ENCODE results near the gene EIF4E2.
A peak's percentile ranks its signal among the peaks of the same experiment; 100 is the strongest.
"Not testable (repeated sequence)": the region's sequence is repeated elsewhere in the genome, so short reads cannot be mapped to it uniquely, and the experiment has no call there.

EIF4E2 gene

GRCh38 chr2:232570481-232570880 lies 20.0 kb downstream of the EIF4E2 start:
- DNase-seq: not testable (repeated sequence)

- DNase-seq: no peak
Observed at GRCh38 chr2:232571026-232571474, 20.6 kb downstream of the EIF4E2 start.

DNA sequence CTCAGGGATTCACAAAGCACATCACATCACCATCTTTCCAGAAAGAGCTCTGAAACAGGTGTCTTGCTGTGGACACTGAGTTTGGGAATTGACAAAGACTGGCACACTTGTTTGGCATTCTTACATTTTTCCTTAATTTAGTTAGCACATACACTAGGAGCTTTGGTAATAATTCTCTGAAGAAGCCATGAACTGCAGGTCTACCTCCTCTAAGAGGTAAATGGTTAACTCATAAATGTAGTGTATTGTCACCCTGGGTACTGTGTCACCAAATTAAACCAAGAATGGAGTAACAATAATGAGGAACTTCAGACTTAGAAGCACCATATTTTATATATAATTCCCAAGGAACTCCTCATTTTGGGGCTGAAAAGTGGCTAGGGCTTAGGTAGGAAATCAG lies 22.6 kb downstream of the EIF4E2 start:
- DNase-seq: no peak

- DNase-seq: no peak
Observed at GRCh38 chr2:232573771-232574435, 23.4 kb downstream of the EIF4E2 start.

DNA sequence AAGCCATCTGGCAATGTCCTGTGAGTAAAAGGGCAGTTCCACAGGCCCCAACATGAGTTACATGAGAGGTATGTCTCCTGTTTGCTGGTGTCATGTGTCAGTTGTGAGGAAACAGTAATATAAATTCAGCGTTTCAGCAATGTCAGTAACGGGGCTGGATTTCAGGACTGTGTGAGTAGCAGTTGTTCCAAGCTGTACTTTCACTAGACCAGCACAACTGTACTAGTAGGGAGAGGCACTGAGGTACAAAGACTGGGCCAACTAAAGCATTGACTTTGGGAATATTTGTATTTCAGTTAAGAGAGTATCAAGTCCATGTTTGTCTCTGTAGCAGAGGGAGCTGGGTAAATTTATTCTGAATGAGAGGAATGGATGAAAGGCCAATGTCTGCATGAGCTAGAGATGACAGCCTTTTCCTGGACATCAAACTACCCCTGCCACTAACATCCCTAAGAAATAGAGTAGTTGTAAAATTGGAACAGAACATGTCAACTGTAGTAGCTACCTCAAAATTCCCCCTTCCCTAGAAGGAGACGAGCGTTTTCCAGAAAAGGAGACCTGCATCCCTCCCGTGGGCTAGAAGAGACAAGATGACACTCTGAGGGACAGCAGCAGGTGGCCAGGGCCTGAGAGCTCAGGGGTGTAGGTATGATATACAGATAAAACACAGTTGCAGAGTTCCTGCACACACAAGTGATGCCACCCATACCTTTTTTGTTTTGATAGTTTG lies 24.4 kb downstream of the EIF4E2 start:
- DNase-seq: no peak

DNA sequence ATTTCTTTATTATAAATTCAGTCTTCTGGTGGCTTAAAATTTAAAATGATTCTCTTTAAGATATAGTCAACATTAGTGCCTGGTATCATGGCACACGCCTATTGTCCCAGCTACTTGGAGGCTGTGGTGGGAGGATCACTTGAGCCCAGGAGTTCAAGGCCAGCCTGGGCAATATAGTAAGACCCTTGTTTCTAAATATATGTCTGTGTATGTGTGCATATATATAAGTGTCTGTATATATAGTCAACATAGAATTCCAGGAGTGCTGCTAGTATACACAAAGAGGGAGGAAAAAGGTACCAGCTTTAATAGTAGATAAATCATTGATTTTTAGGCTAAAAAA lies 24.9 kb downstream of the EIF4E2 start:
- DNase-seq: no peak

DNA sequence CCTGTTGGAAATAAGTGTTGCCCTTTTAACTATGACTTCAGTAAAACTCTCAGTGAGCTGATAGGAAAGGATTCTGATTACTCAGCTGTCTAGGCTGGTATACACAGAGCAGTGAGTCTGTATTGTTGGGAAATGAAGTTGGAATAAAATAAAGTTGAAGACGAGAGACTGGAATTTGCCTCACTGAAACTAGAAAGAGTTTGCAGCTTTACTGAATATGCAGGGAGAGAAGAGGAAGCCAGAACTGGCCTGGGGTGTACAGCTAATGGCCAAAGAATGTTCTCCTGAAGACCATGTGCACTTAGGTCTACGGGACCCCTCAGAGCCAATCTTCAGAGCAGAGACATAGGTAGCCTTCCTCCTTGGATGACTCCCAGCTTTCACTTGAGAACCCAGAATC lies 26.5 kb downstream of the EIF4E2 start:
- DNase-seq: no peak

DNA sequence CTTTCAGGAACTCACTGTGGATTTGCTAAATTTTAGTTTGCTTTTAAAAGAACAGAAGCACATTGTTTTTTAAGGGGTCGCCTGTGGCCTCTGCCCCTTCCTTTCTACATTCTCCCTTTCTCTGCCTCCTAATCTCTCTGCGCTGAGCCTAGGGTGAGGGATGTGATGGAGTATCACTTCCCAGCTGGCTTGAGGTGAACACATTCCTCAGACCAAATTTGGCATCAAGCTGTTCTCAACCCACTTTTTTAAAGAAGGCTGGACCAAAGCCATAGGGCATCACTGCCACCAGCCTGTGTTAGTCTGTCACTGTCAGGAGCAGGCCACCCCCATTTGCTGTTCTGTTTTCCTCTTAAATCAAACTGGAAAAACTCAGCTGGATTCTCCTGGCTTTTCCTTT lies 27.4 kb downstream of the EIF4E2 start:
- DNase-seq: no peak

DNA sequence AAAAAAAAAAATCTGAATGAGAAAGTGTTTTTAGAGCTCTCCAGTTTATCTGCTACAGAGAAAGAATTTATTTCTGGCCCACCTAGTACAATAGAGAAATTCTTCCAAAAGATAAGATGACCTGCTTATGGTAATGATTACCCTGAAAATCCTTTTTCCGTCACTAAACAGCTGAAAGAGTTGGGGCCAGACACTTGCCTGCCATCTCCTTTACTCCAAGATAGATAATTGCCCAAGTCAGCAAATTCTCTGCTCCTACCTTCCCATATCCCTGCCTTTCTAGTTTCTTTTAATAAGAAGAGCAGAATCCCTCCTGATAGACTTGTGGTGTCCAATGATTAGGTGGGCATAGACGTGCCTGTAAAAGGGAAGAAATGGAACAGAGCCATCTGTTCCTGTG lies 28.1 kb downstream of the EIF4E2 start:
- no peak for DNase-seq

- no peak for DNase-seq
Observed at GRCh38 chr2:232580648-232580981, 30.1 kb downstream of the EIF4E2 start.

DNA sequence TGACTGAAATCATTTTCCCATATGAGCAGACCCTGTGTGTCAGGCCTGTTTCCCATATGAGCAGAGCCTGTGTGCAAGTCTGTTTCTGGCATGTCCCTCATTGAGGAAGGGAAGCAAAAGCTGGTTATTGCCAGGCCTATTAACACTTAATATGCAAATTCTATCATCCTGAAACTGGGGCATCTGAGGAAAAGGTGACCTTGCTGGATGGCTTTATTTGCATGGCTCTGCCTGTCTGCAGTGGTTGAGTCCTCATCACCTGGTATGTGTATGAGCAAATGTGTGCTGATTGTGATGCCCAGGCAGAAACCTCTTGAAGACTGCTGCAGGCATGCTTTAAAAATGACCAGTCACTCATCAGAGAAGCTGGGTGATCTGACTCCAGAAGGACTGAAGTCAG lies 31.2 kb downstream of the EIF4E2 start:
- DNase-seq: no peak

DNA sequence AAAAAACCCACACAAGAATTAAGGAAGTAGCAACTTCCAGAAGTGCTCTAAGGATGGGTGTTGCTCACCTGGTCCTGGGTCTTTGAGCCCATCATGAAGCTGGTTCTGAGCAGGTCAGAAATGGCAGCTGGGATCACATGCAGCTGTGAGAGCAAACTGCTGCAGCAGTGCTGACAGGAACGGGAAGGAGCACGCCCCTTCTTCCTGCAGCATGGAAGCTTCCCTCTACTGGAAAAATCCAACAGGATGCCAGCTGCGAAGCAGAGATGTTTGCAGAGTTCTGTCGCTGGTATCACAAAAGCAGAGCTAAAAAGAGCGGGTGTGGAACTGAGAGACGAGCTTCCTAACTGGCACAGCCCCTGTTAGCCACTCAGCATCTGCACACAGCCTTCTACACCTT lies 33.7 kb downstream of the EIF4E2 start:
- no peak for DNase-seq

GRCh38 chr2:232586943-232587505 lies 36.5 kb downstream of the EIF4E2 start:
- no peak for DNase-seq

- DNase-seq: no peak
Observed at GRCh38 chr2:232587512-232587911, 37.0 kb downstream of the EIF4E2 start.

DNA sequence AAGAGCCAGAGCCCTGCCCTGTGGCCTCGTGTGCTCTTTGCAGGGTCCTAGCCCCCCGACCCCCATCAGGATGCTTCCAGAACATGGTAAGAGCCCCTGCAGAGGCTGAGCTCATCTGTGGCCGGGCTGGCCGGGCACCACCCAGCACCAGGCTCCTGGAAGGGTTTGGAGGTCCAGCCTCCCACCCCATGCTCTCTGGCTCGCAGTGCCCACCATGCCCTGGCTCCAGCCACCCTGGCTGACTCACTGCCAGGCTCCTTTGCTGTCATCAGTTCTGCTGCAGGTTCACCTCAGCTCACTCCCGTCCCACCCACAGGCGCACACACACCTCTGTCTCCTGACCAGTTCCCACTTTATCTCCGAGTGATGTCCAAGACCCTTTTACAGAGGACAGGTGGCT lies 37.5 kb downstream of the EIF4E2 start:
- no peak for DNase-seq

DNA sequence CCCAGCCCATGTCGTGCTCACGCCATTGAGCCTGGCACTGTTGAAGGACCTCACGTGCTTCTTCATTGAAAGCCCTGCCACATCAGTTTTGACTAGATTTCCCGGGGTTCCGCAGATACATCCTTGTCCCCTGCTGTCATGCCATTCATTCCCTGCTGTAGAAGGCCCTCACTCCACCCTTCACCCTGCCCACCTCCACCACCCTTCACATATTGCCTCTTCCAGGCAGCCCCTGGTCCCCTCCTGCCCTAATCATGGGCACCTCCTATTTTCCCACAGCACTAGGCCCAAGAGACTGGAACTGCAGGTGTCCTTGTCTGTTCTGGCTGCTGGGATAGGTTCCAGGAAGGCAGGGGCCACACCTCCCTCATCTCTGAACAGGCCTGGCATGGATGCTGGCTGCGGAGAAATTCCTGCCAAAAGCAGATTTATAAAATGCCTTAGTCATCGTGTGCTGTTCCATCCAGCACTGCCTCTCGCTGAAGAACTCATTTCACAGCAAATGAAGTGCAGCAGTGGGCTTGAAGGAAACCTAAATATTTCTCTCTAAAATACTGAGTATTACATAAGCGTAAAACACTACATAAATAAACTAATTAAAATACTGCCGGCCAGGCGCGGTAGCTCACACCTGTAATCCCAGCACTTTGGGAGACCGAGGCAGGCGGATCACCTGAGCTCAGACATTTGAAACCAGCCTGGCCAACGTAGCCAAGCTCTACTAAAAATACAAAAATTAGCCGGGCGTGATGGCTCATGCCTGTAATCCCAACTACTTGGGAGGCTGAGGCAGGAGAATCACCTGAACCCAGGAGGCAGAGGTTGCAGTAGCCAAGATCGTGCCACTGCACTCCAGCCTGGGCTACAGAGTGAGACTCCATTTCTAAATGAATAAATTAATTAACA lies 38.4 kb downstream of the EIF4E2 start:
- DNase-seq: peak; percentile 24 to 60

DNA sequence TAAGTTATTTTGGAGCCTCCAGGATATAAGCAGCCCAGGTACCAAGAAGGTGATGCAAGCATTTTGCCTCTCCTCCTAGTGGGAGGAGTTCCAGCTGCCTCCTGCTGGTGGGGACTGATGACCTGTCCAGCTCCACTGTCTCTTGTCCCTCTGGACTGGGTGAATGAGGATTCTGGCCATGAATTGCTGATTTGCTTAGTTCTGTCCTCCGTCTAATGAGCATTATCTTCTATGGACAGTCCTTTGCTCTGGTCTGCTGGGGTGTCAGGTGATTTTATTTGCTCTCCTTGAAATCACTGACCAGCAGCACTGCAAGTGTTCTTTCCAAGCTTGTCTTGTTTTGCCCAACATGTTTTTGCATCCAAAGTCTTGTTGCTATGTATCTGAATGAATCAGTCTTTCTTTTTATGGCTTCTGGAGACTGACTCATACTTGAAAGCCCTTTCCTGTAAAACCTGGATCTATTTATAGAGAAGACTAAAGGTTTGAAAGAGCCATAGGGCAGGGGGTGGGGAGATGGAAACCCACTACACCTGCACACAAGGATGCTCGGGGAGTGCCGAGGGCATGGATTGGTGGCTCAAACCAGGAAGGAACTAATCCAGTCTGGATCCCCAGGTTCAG lies 42.4 kb downstream of the EIF4E2 start:
- DNase-seq: no peak

DNA sequence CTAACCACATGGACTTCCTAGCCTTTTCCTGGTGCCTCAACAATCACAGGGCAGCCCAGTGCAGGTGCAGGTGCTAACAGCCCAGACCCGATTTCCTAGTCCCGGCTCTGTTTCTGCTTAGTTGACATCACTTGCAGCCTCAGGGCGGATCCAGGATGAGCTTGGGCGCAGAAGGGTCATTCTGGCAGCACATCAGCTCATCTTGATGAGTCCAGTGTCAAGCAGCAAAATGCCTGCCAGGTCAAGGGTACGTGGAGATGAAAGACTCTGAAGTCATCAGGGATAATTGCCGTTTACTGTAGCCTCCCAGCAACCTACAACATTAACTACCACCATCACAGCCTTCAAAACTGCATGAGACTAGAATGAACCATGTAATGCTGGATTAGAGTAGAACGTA lies 43.5 kb downstream of the EIF4E2 start:
- no peak for DNase-seq

DNA sequence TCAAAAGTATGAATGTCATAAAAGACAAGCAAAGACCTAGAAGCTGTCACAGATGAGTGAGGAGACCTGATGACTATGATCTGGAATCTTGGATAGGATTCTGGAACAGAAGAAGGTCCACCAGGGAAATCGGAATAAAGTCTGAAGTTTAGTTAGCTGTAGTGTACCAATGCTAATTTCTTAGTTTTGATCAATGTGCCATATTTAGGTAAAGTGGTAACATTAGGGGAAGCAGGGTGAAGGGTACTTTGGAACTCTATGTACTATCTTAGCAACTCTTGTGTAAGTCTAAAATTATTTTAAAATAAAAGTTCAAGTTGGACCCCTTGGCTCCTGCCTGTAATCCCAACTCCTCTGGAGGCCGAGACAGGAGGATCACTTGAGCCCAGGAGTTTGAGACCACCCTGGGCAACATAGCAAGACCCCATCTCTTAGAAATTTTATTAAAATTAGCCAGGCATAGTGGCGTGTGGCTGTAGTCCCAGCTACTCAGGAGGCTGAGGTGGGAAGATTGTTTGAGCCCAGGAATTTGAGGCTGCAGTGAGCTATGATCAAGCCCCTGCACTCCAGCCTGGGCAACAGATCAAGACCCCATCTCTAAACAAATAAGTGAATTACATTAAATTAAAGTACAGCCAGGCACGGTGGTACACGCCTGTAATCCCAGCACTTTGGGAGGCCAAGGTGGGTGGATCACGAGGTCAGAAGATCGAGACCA lies 47.0 kb downstream of the EIF4E2 start:
- no peak for DNase-seq

GRCh38 chr2:232598293-232598692 lies 47.8 kb downstream of the EIF4E2 start:
- DNase-seq: no peak

GRCh38 chr2:232600053-232600773 lies 49.7 kb downstream of the EIF4E2 start:
- no peak for DNase-seq

- no peak for DNase-seq
Observed at GRCh38 chr2:232603283-232603682, 52.8 kb downstream of the EIF4E2 start.
